WTC11 (cell line): ENCODE measurements around the gene MANBA.

Experiments used
- IRF2 ChIP-seq: sonication (generic); formaldehyde crosslinking; IDR thresholded peaks from 2 replicates; pipeline ENCODE4 v1.8.0; 2022; ENCODE audit warnings: low read depth, missing genetic modification reagents, borderline replicate concordance
- MAX ChIP-seq: sonication (generic); formaldehyde crosslinking; IDR thresholded peaks from 2 replicates; pipeline ENCODE4 v1.8.0; 2022; ENCODE audit warnings: mild to moderate bottlenecking, missing genetic modification reagents
- TF ChIP-seq, protein P1 (sequence below): fragments of 200-600 bp; IDR thresholded peaks from 2 replicates; pipeline ENCODE4 v1.8.0; 2022; ENCODE audit warnings: antibody characterized with exemption

DNA sequence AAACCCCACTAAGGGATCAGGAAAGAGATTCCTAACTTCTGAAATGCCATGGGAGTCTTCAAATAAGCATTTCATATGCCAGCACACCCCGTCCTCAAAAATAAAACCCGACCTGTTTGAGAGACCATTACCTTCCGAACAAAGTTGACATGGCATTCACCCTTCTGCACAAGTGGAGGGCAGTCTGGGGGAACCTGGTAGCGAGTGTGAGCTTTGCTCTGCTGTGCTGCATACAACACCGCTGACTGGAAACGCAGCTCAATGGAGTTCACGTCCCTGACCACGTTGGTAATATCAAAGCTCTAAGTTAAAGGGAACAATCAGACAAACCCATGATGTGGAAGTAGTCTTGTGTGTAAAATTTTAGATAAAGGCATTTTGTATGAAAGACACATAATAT lies 38.0 kb downstream of the MANBA start:
- no peak for TF ChIP-seq IRF2
- TF ChIP-seq, protein P1, sequence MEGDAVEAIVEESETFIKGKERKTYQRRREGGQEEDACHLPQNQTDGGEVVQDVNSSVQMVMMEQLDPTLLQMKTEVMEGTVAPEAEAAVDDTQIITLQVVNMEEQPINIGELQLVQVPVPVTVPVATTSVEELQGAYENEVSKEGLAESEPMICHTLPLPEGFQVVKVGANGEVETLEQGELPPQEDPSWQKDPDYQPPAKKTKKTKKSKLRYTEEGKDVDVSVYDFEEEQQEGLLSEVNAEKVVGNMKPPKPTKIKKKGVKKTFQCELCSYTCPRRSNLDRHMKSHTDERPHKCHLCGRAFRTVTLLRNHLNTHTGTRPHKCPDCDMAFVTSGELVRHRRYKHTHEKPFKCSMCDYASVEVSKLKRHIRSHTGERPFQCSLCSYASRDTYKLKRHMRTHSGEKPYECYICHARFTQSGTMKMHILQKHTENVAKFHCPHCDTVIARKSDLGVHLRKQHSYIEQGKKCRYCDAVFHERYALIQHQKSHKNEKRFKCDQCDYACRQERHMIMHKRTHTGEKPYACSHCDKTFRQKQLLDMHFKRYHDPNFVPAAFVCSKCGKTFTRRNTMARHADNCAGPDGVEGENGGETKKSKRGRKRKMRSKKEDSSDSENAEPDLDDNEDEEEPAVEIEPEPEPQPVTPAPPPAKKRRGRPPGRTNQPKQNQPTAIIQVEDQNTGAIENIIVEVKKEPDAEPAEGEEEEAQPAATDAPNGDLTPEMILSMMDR: no peak
- no peak for TF ChIP-seq MAX (CRISPR knock-in tag)
